ENCODE measurements around the gene ADGRD2.

DNA sequence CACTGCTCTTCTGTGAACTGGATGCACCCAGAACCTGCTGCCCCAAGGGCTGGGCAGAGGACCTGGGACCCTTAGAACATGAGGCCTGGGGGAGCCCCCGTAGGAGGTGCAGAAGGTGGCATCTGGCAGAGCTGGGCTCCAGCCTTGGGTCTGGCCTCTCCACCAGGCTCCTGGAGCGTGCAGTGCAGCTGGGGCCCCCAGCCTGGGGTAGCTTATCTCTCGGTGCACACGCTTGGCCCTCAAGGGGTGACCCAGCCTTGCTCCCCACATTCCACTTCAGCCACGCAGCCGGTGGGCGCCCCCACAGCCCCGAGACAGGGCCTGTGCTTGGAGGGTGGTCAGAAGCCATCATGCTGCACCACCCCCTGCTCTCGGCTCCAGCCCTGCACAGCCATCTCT is 62.6 kb downstream of the ADGRD2 start:
- TF ChIP-seq, protein P1, sequence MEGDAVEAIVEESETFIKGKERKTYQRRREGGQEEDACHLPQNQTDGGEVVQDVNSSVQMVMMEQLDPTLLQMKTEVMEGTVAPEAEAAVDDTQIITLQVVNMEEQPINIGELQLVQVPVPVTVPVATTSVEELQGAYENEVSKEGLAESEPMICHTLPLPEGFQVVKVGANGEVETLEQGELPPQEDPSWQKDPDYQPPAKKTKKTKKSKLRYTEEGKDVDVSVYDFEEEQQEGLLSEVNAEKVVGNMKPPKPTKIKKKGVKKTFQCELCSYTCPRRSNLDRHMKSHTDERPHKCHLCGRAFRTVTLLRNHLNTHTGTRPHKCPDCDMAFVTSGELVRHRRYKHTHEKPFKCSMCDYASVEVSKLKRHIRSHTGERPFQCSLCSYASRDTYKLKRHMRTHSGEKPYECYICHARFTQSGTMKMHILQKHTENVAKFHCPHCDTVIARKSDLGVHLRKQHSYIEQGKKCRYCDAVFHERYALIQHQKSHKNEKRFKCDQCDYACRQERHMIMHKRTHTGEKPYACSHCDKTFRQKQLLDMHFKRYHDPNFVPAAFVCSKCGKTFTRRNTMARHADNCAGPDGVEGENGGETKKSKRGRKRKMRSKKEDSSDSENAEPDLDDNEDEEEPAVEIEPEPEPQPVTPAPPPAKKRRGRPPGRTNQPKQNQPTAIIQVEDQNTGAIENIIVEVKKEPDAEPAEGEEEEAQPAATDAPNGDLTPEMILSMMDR (optimal IDR thresholded peaks at IDR 0.05 in 1 of 3, IDR thresholded peaks at IDR 0.05 in 1 of 3, conservative IDR thresholded peaks at IDR 0.05 in 1 of 3; ENCODE audit: extremely low read depth in 1 of 3, insufficient read depth in 2 of 3, low read length in 3 of 3): no peak
- TF ChIP-seq EZH2 (IDR thresholded peaks at IDR 0.05; ENCODE audit: low read length): no peak

All from keratinocyte (primary cell).